GM19023 (cell line): ENCODE results near the gene INSIG1.

Experiments used
- ATAC-seq: cut with Tn5 transposase; IDR thresholded peaks from one replicate; pipeline ENCODE4 v1.9.1; 2021; ENCODE audit warnings: mild to moderate bottlenecking, moderate library complexity; ENCODE audit not compliant: unreplicated experiment

The INSIG1 gene

GRCh38 chr7:155324918-155325235 lies 27.2 kb downstream of the INSIG1 start:
- no peak for ATAC-seq

GRCh38 chr7:155326385-155326784 lies 28.7 kb downstream of the INSIG1 start:
- no peak for ATAC-seq

GRCh38 chr7:155327590-155328320 lies 30.1 kb downstream of the INSIG1 start:
- ATAC-seq: no peak

GRCh38 chr7:155329225-155329624 lies 31.5 kb downstream of the INSIG1 start:
- no peak for ATAC-seq

- no peak for ATAC-seq
Observed at GRCh38 chr7:155331396-155331795, 33.7 kb downstream of the INSIG1 start.

- ATAC-seq: no peak
Observed at GRCh38 chr7:155333346-155334234, 35.9 kb downstream of the INSIG1 start.

- ATAC-seq: no peak
Observed at GRCh38 chr7:155336812-155337602, 39.3 kb downstream of the INSIG1 start.

- no peak for ATAC-seq
Observed at GRCh38 chr7:155337946-155338631, 40.4 kb downstream of the INSIG1 start.

GRCh38 chr7:155338632-155339320 lies 41.1 kb downstream of the INSIG1 start:
- ATAC-seq: no peak

- ATAC-seq: no peak
Observed at GRCh38 chr7:155339474-155339873, 41.8 kb downstream of the INSIG1 start.

- ATAC-seq: no peak
Observed at GRCh38 chr7:155340071-155340531, 42.4 kb downstream of the INSIG1 start.

- ATAC-seq: no peak
Observed at GRCh38 chr7:155340721-155341120, 43.0 kb downstream of the INSIG1 start.

- ATAC-seq: no peak
Observed at GRCh38 chr7:155341463-155341983, 43.8 kb downstream of the INSIG1 start.

- ATAC-seq: no peak
Observed at GRCh38 chr7:155342313-155342712, 44.6 kb downstream of the INSIG1 start.

- no peak for ATAC-seq
Observed at GRCh38 chr7:155343150-155343549, 45.5 kb downstream of the INSIG1 start.

- no peak for ATAC-seq
Observed at GRCh38 chr7:155343661-155344121, 46.0 kb downstream of the INSIG1 start.

- peak; percentile 53 for ATAC-seq
Observed at GRCh38 chr7:155344270-155344617, 46.6 kb downstream of the INSIG1 start.

- ATAC-seq: peak; percentile 86
Observed at GRCh38 chr7:155344618-155345433, 47.1 kb downstream of the INSIG1 start.

GRCh38 chr7:155345490-155345889 lies 47.8 kb downstream of the INSIG1 start:
- ATAC-seq: no peak
